CD4-positive, alpha-beta T cell treated with Interleukin-21 for 1 hour (primary cell): Measurements from ENCODE around the gene EXOC6B.

Experiments
- DNase-seq: peaks from one replicate; pipeline ENCODE4 v3.0.0-alpha.2; 2020

The EXOC6B gene

DNA sequence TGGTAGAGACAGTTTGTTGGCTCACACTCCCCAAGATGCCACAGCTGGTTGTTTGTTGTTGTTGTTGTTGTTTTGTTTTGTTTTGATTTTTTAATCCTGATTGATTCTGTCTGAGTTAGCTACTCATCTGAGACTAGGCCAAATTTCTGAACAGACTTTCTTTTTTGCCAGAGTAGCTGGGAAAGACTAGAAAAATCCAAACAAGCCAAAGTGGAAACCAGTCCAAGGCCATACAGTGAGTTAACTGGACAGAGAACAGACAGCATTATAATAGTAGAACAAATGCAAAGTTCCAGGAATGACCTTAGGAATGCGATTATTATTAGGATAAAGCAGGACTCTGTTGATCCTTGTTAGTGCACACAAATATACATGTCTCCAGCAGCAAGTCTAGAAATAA is 634.4 kb downstream of the EXOC6B start:
- no peak for DNase-seq

DNA sequence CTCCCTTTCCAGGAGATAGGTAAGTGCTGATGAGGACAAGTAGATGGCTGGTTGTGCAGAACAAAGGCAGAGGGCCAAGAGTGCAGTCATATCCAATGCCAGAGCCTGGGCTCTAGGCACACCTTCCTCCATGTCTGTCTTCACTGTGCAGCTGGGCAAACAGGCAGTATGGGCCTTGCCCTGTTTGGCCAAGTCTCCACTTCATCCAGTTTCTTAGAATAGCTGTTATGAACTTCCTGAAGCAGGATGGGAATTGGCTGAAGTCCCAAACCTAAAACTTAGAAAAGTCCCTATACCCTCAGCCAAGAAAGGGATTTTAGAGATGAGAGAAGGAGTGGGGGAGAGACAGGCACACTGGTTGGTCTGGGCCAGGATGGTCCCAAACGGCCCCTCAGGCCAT is 640.6 kb downstream of the EXOC6B start:
- DNase-seq: no peak

DNA sequence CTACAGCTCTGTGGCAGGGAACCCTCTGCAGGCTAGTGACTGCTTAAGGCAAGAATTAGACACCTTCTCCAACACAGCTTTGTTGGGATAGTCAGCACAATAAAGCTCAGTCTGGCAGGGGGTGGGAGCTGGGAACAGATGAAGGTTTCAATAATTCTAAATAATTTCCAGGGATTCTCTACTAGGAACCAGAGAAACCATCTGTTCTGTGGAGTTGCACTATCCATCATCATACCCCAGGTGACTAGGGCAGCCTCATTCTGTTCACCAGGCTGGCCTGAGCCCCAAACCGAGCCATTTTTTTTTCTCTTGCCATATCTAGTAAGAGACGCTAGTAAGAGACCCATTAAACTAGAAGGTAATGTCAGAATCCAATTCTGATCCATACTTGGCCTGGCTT is 642.4 kb downstream of the EXOC6B start:
- no peak for DNase-seq

DNA sequence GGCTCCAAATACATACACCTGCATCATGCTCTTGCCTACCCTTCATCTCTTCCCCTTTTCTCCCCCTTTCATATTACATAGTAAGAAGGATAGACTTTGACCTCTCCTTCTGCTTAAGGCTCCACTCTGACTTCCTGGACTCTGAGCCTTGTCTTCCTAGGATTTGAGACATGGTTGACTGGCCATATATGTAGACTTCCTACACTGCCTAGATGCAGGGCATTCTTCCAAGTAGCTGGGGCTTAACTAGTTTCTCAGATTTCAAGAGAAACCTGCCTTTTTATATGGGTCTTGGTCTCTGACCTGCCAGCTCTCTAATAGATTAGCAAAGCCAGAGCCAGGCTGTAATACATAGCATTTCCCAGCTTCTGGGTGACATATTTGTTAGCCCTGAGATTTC is 642.8 kb downstream of the EXOC6B start:
- DNase-seq: no peak

DNA sequence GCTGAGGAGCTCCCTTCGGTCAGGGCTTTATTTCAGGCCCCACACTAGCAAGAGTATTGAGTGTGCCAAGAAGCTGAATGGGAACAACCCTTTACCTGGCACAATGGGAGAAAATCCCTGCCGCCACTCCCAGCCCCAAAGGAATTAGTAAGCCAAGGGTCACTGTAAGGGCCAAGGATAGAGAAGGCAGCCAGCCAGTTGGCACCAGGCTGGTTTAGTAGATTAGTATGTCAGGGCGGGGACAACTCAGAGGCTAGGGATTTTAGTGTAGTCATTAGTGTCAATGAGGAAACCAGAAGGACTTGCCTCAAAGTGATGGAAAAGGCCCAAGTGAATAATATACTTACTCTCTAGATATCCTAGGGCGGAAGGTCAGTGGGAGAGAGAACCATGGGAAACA is 643.3 kb downstream of the EXOC6B start:
- DNase-seq: no peak

- no peak for DNase-seq
Measured at GRCh38 chr2:72181616-72182015, 644.2 kb downstream of the EXOC6B start.

DNA sequence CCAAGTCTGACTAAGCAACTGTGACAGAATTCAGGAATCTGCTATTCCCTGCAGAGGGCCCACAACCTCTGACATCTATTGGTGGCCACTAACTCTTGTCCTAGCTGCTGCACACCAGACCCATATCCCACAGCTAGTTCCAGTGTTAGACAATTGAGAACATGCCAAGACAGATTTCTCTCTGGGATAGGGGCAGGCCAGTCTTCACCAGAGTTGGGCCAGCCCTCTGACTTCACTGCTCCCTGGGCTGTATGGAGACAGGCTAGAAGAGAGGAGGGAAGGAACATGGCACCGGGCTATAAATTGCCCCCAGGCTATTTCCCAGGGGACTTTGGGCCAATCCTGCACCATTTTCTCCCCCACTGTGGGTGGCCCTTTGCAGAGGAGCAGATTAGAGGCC is 645.5 kb downstream of the EXOC6B start:
- DNase-seq: no peak

DNA sequence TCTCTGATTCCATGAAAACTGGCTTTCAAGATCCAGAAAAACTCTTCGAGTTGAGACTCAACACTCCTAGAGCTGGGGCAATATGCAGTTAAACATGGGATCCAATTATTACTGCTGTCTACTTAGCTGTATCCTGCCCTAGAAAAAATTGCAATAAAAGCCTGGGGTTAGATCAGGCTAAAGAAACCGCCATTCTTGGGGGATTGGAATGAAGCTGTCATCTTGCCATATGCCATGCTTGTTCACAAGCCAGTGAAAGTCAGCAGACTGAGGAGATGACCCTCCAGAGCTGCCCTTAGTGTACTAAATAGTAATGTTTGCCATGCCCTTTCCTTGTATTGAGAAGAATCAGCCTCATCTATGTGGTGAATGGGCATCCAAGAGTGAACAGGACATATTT is 647.3 kb downstream of the EXOC6B start:
- no peak for DNase-seq

DNA sequence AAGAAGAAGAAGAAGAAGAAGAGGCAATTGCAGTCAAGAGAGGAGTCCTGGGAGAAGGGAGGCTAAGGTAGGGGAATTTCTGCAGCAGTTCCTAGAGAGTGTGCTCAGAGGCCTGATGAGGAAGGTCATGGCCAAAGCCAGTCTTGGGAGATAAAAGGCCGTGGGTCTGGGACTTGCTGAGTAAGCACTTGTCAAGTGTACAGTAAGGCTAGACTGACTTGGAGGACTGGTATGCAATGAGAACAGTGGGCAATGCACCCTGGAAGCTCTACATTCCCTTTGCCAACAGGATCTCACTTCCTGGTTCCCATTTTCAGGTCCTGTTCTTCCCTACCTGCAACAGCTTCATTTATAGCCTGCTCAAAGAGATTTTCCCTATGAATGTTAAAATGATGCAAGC is 649.6 kb downstream of the EXOC6B start:
- no peak for DNase-seq

- DNase-seq: no peak
Measured at GRCh38 chr2:72175636-72176035, 650.2 kb downstream of the EXOC6B start.

- DNase-seq: no peak
Measured at GRCh38 chr2:72173640-72174321, 652.1 kb downstream of the EXOC6B start.

DNA sequence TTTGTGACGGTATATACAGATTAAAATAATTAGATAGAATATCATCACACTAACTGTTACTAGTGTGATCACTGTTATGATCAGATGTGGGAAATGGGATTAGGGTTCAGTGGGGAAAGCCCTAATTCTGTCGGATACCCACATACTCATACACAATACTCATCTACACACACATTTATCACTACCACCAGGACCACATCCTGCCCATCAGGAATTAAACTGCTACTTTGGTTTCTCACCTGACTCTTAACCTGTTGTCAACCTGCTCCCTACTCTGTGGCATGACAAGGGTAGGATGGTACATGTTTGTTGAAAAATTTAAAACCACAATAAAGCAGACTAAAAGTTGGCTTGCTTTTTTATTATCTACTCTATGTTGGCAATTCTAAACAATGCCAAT is 653.4 kb downstream of the EXOC6B start:
- no peak for DNase-seq

DNA sequence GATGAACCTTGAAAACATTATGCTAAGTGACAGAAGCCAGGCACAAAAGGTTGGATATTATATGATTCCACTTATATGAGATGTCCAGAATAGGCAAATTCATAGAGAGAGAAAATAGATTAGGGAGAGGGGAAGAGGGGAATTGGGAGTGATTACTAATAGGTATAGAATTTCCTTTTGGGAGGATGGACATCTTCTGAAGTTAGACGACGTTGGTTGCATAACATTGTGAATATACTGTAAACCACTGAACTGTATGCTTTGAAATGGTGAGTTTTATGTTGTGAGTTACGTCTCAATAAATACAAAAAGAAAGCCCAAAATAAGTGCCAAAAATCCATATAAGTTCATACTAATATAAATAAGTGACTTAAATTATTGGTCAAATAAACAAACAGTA is 659.6 kb downstream of the EXOC6B start:
- no peak for DNase-seq

DNA sequence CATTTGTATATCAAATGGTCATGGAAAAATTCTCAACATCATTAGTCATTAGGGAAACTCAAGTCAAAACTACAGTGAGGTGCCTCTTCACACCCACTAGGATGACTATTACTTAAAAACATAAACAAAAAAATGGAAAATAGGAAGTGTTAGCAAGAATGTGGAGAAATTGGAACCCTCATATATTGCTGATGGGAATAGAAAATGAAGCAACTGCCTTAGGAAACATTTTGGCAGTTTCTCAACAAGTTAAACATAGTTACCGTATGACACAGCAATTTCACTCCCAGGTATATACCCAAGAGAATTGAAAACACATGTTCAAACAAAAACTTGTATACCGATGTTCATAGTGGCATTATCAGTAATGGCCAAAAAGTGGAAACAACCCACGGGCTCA is 660.0 kb downstream of the EXOC6B start:
- DNase-seq: no peak

DNA sequence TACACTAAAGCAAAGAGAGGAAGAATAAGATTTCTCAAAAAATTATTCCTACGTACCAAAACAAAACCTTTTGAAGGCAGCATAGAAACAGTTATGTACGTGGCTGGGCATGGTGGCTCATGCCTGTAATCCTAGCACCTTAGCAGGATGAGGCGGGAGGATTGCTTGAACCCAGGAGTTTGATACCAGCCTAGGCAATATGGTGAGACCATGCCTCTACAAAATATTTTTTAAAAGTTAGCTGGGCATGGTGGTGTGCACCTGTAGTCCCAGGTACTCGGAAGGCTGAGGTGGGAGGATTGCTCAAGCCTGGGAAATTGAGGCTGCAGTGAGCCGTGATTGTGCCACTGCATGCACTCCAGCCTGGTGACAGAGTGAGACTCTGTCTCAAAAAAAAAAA is 663.3 kb downstream of the EXOC6B start:
- DNase-seq: no peak

GRCh38 chr2:72159211-72159993 is 666.4 kb downstream of the EXOC6B start:
- no peak for DNase-seq

- DNase-seq: no peak
Measured at GRCh38 chr2:72157871-72158771, 667.7 kb downstream of the EXOC6B start.

GRCh38 chr2:72156872-72157271 is 669.0 kb downstream of the EXOC6B start:
- DNase-seq: no peak

GRCh38 chr2:72155737-72156136 is 670.1 kb downstream of the EXOC6B start:
- DNase-seq: no peak

- DNase-seq: no peak
Measured at GRCh38 chr2:72155151-72155550, 670.7 kb downstream of the EXOC6B start.

- no peak for DNase-seq
Measured at GRCh38 chr2:72154386-72154975, 671.4 kb downstream of the EXOC6B start.

GRCh38 chr2:72153924-72154323 is 671.9 kb downstream of the EXOC6B start:
- no peak for DNase-seq
